K562 (cell line): ENCODE data around the gene ZBTB46. TPM values are rescaled to one million over a fixed set of nuclear protein-coding genes. Genes with fewer than 3 reads are reported as not detected.

ENCODE experiments used
- BACH1 ChIP-seq: fragments of 200-800 bp; sonication (Bioruptor generic); IDR thresholded peaks from 2 replicates; pipeline ENCODE4 v1.6.1; 2016; ENCODE audit warnings: missing genetic modification characterization, missing compliant biosample characterization
- CBX2 ChIP-seq: fragments of 200-600 bp; sonication (generic); IDR thresholded peaks from one replicate; pipeline ENCODE4 v1.6.1; 2012; ENCODE audit warnings: mild to moderate bottlenecking, low read length, inconsistent platforms; ENCODE audit not compliant: insufficient read depth, poor library complexity, severe bottlenecking
- CEBPG ChIP-seq, 3 experiments: fragments of 200-800 bp in 1 of 3; sonication (Bioruptor generic) in 1 of 3; sonication (generic) in 1 of 3; formaldehyde crosslinking in 1 of 3; IDR thresholded peaks in 2 of 3; conservative IDR thresholded peaks in 1 of 3; 2 replicates each; pipeline versions ENCODE4 v1.6.1 to v1.8.0; 2016 to 2022; ENCODE audit warnings: missing compliant biosample characterization in 2 of 3, missing genetic modification characterization in 2 of 3, mild to moderate bottlenecking in 1 of 3, missing genetic modification reagents in 1 of 3
- CUX1 ChIP-seq: fragments of 200-800 bp; sonication (Bioruptor generic); IDR thresholded peaks from 2 replicates; pipeline ENCODE4 v1.6.1; 2016; ENCODE audit warnings: missing genetic modification characterization, missing compliant biosample characterization
- HMGN3 ChIP-seq: IDR thresholded peaks from 2 replicates; pipeline ENCODE4 v1.6.1; 2011; ENCODE audit warnings: borderline replicate concordance, low read depth, mild to moderate bottlenecking, mixed read lengths, low read length; ENCODE audit not compliant: insufficient read length; ENCODE audit errors: extremely low read depth
- HOXB6 ChIP-seq: fragments of 250-450 bp; sonication (Bioruptor Pico); IDR thresholded peaks from 2 replicates; pipeline ENCODE4 v1.5.1; 2022; ENCODE audit warnings: mild to moderate bottlenecking, borderline replicate concordance
- MEIS2 ChIP-seq: fragments of 450-650 bp; IDR thresholded peaks from 2 replicates; pipeline ENCODE4 v1.6.1; 2014; ENCODE audit warnings: mild to moderate bottlenecking; ENCODE audit not compliant: partially characterized antibody
- NR0B1 ChIP-seq: fragments of 450-650 bp; IDR thresholded peaks from one replicate; pipeline ENCODE4 v1.6.1; 2018; ENCODE audit warnings: mild to moderate bottlenecking, moderate library complexity; ENCODE audit not compliant: partially characterized antibody
- NUFIP1 ChIP-seq: fragments of 450-650 bp; IDR thresholded peaks from 2 replicates; pipeline ENCODE4 v1.6.1; 2018; ENCODE audit not compliant: partially characterized antibody
- PHF21A ChIP-seq: fragments of 450-650 bp; IDR thresholded peaks from 2 replicates; pipeline ENCODE4 v1.6.1; 2017; ENCODE audit warnings: low read depth, borderline replicate concordance
- SIN3A ChIP-seq, 2 experiments: fragments of 150-350 bp in 1 of 2; IDR thresholded peaks; 2 replicates each; pipeline ENCODE4 v1.6.1; 2011 to 2016; ENCODE audit warnings: borderline replicate concordance in 2 of 2, low read depth in 2 of 2, low read length in 2 of 2, mild to moderate bottlenecking in 2 of 2, moderate library complexity in 2 of 2; ENCODE audit not compliant: control insufficient read depth in 1 of 2
- STAG1 ChIP-seq: sonication (generic); formaldehyde crosslinking; IDR thresholded peaks from 2 replicates; pipeline ENCODE4 v1.5.0; 2020; ENCODE audit warnings: missing genetic modification reagents, borderline replicate concordance
- TEAD4 ChIP-seq, 2 experiments: sonication (generic) in 1 of 2; formaldehyde crosslinking in 1 of 2; IDR thresholded peaks; 2 replicates each; pipeline versions ENCODE4 v1.6.1 to v1.8.0; 2012 to 2022; ENCODE audit warnings: borderline replicate concordance in 1 of 2, inconsistent platforms in 1 of 2, low read length in 1 of 2, mild to moderate bottlenecking in 1 of 2, missing genetic modification reagents in 1 of 2
- ZBTB2 ChIP-seq: fragments of 450-650 bp; IDR thresholded peaks from 2 replicates; pipeline ENCODE4 v1.6.1; 2016; ENCODE audit warnings: antibody characterized with exemption
- ZBTB7A ChIP-seq: IDR thresholded peaks from 2 replicates; pipeline ENCODE4 v1.6.1; 2011; ENCODE audit warnings: low read depth, mild to moderate bottlenecking, low read length, moderate library complexity, borderline replicate concordance; ENCODE audit not compliant: control insufficient read depth
- ZNF140 ChIP-seq: fragments of 250-450 bp; sonication (Bioruptor Pico); IDR thresholded peaks from 2 replicates; pipeline ENCODE4 v1.8.0; 2021; ENCODE audit warnings: moderate library complexity, mild to moderate bottlenecking, inconsistent platforms
- ZSCAN29 ChIP-seq: fragments of 450-650 bp; IDR thresholded peaks from 2 replicates; pipeline ENCODE4 v1.6.1; 2017
- polyA plus RNA-seq, 8 experiments: library from polyadenylated mRNA; depleted of rRNA in 4 of 8; stranded (reverse) in 5 of 8; unstranded in 3 of 8; fragments of >200 nt; fragmentation: Nextera tagmentation in 2 of 8; fragmentation: Illumina TruSeq in 1 of 8; extraction: Ambion mirVana in 2 of 8; extraction: Trizol in 1 of 8; gene quantifications; 2 replicates each; pipeline versions ENCODE4 v1.2.1 to v1.2.3, GENCODE V29; 2011 to 2014; ENCODE audit warnings: inconsistent platforms in 1 of 8, missing spikeins in 1 of 8
- total RNA-seq, 7 experiments: library from RNA; depleted of rRNA in 6 of 7; stranded (reverse); fragments of >200 nt in 6 of 7; fragmentation: Illumina TruSeq in 2 of 7; extraction: Trizol in 2 of 7; gene quantifications; 2 replicates each; pipeline versions ENCODE4 v1.2.1 to v1.2.3, GENCODE V29; 2011 to 2021; ENCODE audit warnings: low replicate concordance in 1 of 7

ZBTB46 gene
- total and polyA plus RNA-seq, 9 of the 15 experiments (the other 6 are each of a cell fraction or from before 2014, with no cell fraction given): 0.29 to 4.1 (median 1.1) TPM

- no peak for TF ChIP-seq ZBTB7A
- TF ChIP-seq ZSCAN29: no peak
- TF ChIP-seq TEAD4 (IDR thresholded peaks at IDR 0.05; ENCODE audit: low read length): no peak
- TF ChIP-seq TEAD4 (CRISPR knock-in tag; IDR thresholded peaks at IDR 0.05; ENCODE audit: borderline replicate concordance): 0 out of 2 replicates have a peak, but pooled peaks have one; percentile 28
- no peak for TF ChIP-seq NR0B1
- no peak for TF ChIP-seq SIN3A (IDR thresholded peaks at IDR 0.05; ENCODE audit: borderline replicate concordance in 2 of 2, control insufficient read depth in 1 of 2, low read depth in 2 of 2, low read length in 2 of 2)
- no peak for TF ChIP-seq ZBTB2
- TF ChIP-seq ZNF140 (CRISPR knock-in tag): no peak
- TF ChIP-seq HMGN3: no peak
- TF ChIP-seq CEBPG (CRISPR knock-in tag; IDR thresholded peaks at IDR 0.05): no peak
- TF ChIP-seq CEBPG (tag; conservative IDR thresholded peaks at IDR 0.05 in 1 of 2, IDR thresholded peaks at IDR 0.05 in 1 of 2): no peak
- no peak for TF ChIP-seq NUFIP1
- no peak for TF ChIP-seq MEIS2
- TF ChIP-seq CUX1: no peak
- TF ChIP-seq HOXB6 (CRISPR knock-in tag): no peak
- TF ChIP-seq STAG1 (CRISPR knock-in tag): 0 out of 2 replicates have a peak, but pooled peaks have one; percentile 21
- TF ChIP-seq BACH1 (tag): no peak
- no peak for TF ChIP-seq CBX2
- TF ChIP-seq PHF21A: no peak
Observed at GRCh38 chr20:63708301-63709148, 122.5 kb downstream of the ZBTB46 start (continued).
